ENCODE results near the gene OPN1SW.

OPN1SW gene

DNA sequence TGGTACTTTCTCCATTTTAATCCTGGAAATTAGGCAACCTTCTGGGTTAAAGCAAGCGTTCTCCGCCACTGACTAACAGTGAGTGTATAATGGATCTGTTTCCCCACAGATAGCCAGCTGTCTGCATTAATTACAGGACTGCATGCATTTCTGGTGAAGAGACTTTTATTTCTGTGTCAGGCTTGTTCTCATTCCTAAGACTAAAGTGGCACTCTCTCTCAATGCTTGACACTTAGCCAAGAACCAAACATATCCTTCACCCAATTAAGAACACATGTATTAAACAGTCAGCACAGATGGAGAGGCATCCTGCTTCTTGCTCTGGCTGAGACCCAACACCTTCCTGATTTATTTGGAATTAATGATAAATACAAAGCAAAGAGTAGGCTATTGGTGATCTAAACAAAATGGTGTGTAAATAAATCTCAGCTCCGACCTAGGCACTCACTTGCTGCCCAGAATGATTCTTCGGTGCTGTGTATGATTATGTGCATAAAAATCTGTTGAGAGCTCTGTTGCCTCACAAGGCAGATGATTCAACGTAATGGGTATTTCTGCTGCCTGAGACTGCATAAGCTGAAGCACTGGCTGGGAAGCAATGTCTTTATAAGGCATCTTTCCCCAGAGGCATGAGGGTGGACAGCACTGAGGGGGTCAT is 19.6 kb downstream of the OPN1SW start:
- Mint-ChIP-seq H3K9me3 (no peaks in the 10 kb centered on the region), H3K4me1 (ENCODE audit: low read depth) (peaks cover 5% of the 10 kb centered on the region), H3K36me3 (ENCODE audit: low read depth) (peaks cover 62% of the 10 kb centered on the region), H3K27ac (no peak overlapping the region), H3K27me3 (no peaks in the 10 kb centered on the region), H3K4me3 (no peak overlapping the region)

DNA sequence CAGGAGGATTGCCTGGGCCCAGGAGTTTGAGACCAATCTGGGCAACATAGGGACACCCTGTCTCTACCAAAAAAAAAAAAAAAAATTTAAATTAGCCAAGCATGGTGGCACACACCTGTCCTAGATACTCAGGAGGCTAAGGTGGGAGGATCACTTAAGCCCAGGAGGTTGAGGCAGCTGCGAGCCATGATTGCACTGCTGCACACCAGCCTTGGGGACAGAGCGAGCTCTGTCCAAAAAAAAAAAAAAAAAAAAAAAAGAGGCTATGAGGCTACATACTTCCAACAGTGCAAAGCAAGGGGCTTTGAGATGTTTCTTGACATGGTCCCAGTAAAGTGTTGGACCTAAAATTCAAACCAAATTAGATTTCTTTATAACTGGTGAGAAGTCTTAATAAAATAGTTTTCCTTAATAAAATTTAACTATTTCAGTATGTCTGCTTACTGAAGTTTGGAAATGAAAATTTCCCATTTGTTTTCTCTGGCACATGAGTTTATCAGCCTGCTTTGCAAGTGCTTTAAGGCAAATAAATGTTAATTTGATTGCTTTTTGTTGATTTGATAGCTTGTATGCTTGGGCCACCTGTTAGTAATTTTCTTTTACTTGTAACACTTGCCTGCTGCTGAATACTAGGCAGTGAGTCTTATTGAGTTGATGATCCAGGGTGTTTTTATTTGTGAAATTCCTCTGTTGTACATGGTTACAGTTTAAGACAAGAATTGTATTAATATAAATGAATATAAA is 20.3 kb downstream of the OPN1SW start:
- Mint-ChIP-seq H3K9me3 (no peaks in the 10 kb centered on the region), H3K4me3 (no peak overlapping the region), H3K36me3 (ENCODE audit: low read depth) (peaks cover 66% of the 10 kb centered on the region), H3K27ac (no peak overlapping the region), H3K4me1 (ENCODE audit: low read depth) (peaks cover 5% of the 10 kb centered on the region), H3K27me3 (no peaks in the 10 kb centered on the region)

DNA sequence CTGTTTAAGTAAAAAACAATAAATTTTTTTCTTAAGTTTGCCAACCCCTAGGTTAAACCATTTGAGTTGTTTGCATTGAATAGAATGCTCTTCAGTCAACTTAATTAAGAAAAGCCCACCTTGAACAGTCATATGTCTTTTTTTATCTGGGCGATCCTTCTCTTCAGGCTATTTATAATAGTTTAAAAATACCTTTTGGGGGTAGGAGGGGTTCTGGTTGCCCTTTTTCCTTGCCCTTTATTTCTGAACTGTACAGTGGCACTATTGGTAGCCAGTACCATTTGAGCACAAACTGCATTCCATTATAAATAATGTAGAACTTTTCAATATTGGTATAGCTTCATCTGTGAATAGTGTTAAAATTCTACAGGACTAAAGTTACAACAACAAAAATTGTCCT is 23.3 kb downstream of the OPN1SW start:
- Mint-ChIP-seq H3K9me3 (no peaks in the 10 kb centered on the region), H3K36me3 (ENCODE audit: low read depth) (peaks cover 78% of the 10 kb centered on the region), H3K4me3 (no peak overlapping the region), H3K4me1 (ENCODE audit: low read depth) (peaks cover 4% of the 10 kb centered on the region), H3K27me3 (no peaks in the 10 kb centered on the region), H3K27ac (no peak overlapping the region)

DNA sequence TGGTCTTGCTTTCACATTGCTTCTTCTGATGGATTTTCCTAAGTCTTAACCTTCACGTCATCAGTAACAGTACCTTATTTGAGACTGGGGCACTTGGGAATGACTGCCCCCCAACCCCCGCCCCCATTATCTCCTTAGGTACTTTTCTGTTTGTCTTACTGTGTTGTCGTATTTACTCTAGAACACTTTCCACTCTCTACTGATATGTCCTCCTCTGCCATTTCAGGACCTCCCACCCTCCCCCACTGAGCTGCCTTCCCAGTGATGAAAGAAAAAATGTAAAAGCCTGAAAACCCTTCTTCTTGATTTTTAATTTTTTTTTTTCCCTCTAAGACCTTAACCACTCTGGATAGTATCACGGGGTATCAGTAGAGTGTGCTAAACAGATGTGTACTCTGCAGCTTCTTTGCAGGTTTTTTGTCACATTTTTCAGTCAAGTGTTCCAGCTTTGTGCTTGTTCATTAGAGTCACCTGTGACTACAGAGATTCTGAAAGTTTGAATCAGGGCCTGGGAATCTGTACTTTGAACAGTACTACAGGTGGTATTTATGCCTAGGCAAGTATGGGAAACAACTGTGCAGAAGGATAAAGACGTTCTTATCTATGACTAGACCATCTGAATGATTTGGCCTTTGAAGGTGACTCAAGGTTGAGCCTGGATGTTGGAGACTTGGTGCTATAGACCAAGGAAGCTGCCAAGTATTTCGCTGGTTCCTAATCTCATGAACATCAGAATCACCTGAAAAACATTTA is 28.1 kb downstream of the OPN1SW start:
- no peaks in the 10 kb centered on the region for H3K27me3 Mint-ChIP-seq
- peaks cover 22% of the 10 kb centered on the region for H3K4me1 Mint-ChIP-seq (ENCODE audit: low read depth)
- no peak overlapping the region for H3K27ac Mint-ChIP-seq
- H3K4me3 Mint-ChIP-seq = no peak overlapping the region
- no peaks in the 10 kb centered on the region for H3K9me3 Mint-ChIP-seq
- peaks cover 61% of the 10 kb centered on the region for H3K36me3 Mint-ChIP-seq (ENCODE audit: low read depth)

DNA sequence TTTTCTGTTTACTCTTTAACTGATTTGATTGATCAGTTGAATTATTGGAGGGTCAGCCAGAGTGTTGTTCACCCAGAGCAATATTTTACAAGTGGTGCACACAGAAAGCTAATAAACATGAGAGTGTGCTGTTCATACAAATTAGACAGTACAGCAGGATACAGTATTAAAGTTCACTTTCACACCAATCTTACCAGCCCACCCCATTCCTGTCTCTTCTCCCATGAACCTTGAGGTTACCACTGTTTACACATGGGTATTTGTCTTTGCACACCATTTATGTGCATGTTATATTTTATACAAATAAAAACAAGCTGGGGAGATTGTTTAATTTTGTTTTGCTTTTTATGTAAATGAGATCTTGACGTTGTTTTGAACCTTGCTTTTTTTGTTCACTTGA is 29.9 kb downstream of the OPN1SW start:
- H3K27ac Mint-ChIP-seq = no peak overlapping the region
- no peak overlapping the region for H3K4me3 Mint-ChIP-seq
- H3K27me3 Mint-ChIP-seq = no peaks in the 10 kb centered on the region
- H3K4me1 Mint-ChIP-seq (ENCODE audit: low read depth) = peaks cover 40% of the 10 kb centered on the region
- H3K36me3 Mint-ChIP-seq (ENCODE audit: low read depth) = peaks cover 67% of the 10 kb centered on the region
- H3K9me3 Mint-ChIP-seq = no peaks in the 10 kb centered on the region

DNA sequence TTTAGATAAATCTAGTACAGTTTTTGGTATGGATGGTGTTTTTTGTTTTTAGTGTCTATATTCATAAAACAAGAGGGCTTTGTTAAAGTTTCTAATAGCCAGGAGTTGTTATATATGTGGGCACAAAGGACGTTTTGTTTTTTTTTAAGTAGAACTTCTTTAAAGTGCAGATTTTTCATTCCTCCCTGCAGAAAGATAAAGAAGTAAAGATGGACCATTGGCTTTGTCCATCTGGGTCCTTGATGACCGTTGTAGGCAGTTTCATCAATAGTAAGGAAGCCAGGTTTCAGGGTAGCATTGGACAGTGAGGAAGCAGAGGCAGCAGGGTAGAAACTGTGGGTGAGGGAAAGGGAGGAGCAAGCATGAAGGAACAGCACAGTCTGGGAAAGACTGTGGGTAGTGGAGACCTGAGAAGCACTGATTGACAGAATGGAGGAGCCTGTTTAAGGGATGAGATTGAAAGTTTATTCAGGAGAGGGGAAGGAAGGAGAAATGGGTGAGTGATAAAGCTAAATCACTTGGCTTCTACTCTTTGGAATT is 31.2 kb downstream of the OPN1SW start:
- Mint-ChIP-seq H3K4me1 (ENCODE audit: low read depth) (peaks cover 52% of the 10 kb centered on the region), H3K9me3 (no peaks in the 10 kb centered on the region), H3K4me3 (no peak overlapping the region), H3K27ac (peak overlapping the region; percentile 43), H3K36me3 (ENCODE audit: low read depth) (peaks cover 55% of the 10 kb centered on the region), H3K27me3 (no peaks in the 10 kb centered on the region)

DNA sequence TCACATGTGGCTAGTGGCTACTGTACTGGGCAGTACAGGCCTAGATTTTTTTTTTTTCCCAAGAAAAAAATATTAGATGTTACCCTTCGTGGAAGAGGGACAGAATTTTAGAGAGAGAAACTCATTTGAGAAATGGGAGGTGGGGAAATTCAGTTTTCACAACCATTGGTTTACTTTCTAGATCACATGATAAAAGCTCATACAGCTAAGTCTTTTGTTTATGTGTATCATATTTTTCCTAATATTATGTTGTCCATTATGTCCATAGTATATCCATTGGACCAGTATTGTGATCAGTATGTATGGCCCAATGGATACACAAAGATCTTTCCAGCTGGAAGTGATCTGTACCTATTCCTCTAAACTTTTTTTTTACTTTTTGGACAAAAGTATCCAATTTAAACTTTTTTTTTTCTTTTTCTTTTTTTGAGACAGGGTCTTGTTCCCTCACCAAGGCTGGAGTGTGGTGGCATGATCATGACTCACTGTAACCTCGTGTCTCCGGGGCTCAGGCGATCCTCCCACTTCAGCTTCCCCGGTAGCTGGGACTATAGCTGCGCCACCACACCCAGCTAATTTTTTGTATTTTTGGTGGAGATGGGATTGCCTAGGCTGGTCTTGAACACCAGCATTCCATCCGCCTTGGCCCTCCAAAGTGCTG is 32.4 kb downstream of the OPN1SW start:
- Mint-ChIP-seq H3K4me1 (ENCODE audit: low read depth) (peaks cover 61% of the 10 kb centered on the region), H3K27me3 (no peaks in the 10 kb centered on the region), H3K4me3 (no peak overlapping the region), H3K36me3 (ENCODE audit: low read depth) (peaks cover 43% of the 10 kb centered on the region), H3K27ac (no peak overlapping the region), H3K9me3 (no peaks in the 10 kb centered on the region)

DNA sequence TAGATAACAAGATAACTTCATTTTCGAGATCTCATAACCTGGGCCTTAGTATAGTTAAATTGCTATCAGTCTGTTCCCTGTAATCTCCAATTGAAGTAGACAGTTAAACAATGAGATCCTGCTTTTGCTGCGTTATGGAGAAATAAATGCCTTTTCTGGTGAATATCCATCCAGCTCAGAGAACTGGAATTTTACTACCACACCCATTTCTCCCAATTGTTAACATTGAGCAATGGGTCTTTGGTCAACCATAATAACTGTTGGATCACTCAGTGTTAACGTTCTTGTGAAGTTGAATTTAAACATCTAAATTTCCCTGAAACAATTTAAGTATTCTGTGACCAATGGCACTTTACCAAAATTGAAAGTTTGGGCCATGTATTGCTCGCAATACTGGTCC is 33.4 kb downstream of the OPN1SW start:
- no peak overlapping the region for H3K27ac Mint-ChIP-seq
- H3K4me3 Mint-ChIP-seq = no peak overlapping the region
- H3K27me3 Mint-ChIP-seq = no peaks in the 10 kb centered on the region
- peaks cover 33% of the 10 kb centered on the region for H3K36me3 Mint-ChIP-seq (ENCODE audit: low read depth)
- peaks cover 65% of the 10 kb centered on the region for H3K4me1 Mint-ChIP-seq (ENCODE audit: low read depth)
- no peaks in the 10 kb centered on the region for H3K9me3 Mint-ChIP-seq

DNA sequence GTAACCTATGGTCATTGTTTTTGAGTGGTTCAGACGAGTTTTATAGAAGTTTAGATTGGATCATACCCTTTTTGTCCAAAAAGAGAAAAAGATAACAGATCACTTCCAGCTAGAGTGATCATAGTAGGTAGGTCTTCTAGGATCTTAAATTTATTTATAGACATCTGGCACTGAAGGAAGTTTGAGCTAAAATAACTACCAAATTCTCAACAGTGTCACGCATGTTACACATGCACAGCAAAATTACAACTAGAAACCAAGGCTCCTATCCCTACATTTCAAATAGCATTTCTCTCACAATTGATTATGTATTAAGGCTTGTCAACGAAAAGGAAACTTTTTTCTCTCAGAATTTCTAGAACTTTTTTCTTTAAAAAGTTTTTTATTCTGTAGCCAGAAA is 34.1 kb downstream of the OPN1SW start:
- Mint-ChIP-seq H3K4me1 (ENCODE audit: low read depth) (peaks cover 65% of the 10 kb centered on the region), H3K36me3 (ENCODE audit: low read depth) (peaks cover 29% of the 10 kb centered on the region), H3K27me3 (no peaks in the 10 kb centered on the region), H3K9me3 (no peaks in the 10 kb centered on the region), H3K27ac (no peak overlapping the region), H3K4me3 (peak overlapping the region; percentile 35)

DNA sequence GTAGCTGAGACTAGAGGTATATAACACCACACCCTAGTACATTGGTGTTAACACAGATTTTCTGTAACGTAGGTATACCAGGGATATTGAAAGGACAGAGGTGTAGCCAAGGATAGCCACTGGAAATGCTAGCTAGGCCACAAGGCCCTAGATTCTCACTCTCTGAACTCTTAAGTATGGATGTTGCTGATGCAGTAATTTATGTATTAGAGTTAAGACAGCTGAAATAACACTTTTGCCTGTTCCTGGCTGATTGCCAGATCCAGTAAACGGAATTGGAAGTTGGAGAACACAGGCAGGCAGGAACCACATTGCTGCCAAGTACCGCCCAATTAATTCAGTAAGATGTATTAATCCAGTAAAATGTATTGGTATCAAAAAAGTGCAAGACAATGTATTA is 34.6 kb downstream of the OPN1SW start:
- H3K4me1 Mint-ChIP-seq (ENCODE audit: low read depth) = peaks cover 65% of the 10 kb centered on the region

DNA sequence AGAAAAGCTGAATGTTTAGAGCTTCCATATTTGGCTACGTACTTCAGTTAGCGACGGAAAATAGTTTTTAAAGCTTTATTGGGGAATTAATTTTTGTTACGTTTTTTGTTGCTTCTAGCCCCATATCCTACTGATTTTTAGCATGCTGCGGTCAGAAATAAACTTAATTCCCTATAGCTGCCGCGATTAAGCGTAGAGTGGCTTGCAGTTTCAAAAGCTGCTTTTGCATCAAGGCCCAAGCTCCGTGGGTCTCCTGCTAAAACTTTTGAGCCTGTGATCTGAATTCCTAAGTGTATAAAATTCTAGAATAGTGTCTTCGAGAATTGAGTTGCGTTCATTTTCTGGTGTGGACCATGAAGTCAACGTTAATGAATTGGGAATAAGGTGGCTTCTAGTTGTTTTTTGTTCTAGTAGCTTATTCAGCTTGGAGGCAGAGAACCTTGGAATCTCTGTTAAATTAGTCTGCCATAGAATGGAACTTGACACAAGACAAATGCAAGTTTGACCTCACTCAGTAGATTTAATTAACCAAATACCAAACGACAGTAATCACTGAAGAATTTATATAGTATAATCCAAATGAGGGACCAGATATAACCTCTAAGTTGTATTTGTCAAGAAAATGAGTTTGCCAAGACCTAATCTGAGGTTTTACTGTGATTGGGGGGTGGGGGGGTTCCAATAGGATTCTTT is 35.5 kb downstream of the OPN1SW start:
- Mint-ChIP-seq H3K4me1 (ENCODE audit: low read depth) (peaks cover 62% of the 10 kb centered on the region), H3K27ac (peak overlapping the region; percentile 99), H3K36me3 (ENCODE audit: low read depth) (peaks cover 23% of the 10 kb centered on the region), H3K27me3 (no peaks in the 10 kb centered on the region), H3K4me3 (peak overlapping the region; percentile 97), H3K9me3 (no peaks in the 10 kb centered on the region)

More for the DNA sequence above, 34.6 kb downstream of the OPN1SW start:
- Mint-ChIP-seq H3K27ac (no peak overlapping the region), H3K36me3 (ENCODE audit: low read depth) (peaks cover 29% of the 10 kb centered on the region), H3K4me3 (peak overlapping the region; percentile 35), H3K9me3 (no peaks in the 10 kb centered on the region), H3K27me3 (no peaks in the 10 kb centered on the region)

DNA sequence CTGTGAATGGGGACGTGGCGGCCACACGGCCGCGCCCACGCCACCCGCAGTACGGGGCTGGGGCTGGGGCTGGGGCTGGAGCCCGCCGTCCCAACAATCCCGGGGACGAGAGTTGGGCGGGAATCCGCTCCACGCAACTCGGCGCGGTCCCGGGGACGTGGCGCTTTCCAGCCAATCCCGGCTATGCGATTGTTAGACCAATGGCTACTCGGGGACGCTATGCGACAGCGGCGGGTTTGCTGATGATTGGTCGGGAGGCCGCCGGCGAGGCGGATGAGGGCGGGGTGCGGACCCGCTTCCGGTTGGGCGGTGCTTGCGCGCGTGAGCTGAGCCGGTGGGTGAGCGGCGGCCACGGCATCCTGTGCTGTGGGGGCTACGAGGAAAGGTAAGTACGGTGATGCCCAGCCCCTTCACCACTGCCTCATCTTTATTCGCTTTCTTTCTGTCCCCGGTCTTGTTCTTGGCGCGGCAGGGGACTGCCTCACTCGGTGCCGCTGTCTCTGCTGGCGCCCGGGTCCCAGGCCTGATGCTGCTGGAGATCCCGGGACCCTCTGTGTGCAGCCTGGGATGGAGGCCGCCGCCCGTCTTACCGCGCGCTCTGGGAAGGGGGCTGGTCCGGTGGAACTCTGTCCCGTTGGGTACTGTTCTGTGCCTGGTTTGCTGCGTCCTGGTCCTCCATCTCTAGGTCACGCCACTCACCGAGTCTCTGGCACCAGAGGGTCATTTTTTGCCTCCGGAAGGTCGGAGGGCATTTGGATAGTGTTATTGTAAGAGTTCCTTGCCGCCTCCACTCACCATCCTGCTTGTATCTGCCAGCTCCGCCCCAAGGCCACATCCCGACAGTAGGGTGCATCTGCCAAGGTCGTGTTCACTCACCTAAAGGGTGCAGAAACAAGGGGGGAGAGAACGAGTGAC is 36.3 kb downstream of the OPN1SW start, which contains the start of gene CALU:
CALU (plus strand) TSS at position 312 of the 915 bp plus-strand sequence. CDS start 9,225 bp downstream, outside the sequence.
- Mint-ChIP-seq H3K27me3 (no peaks in the 10 kb centered on the region), H3K36me3 (ENCODE audit: low read depth) (peaks cover 18% of the 10 kb centered on the region), H3K9me3 (no peaks in the 10 kb centered on the region), H3K4me3 (peak within 1 kb of the TSS; percentile 97), H3K4me1 (ENCODE audit: low read depth) (peaks cover 59% of the 10 kb centered on the region), H3K27ac (peak within 1 kb of the TSS; percentile 99)

DNA sequence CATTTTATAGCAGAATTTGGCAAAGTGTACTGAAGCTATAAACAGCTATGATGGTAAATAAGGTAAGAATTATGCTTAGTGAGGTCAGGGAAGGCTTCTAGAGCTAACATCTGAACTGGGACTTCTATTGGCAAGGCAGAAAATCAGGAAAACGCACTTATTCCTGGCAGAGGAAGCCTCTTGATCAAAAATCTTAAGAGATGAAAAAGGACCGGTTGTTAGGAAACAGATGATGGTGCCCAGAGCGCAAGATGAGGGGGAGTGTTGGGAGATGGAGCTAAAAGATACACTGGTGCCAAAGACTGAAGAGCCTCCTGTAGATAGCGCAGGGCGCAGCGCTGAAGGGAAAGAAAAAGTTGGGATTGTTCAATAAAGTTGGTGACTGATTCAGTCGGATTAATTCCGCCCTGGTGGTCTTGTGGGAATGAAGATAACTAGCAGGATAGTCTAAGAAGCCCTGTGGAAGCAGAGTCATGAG is 37.0 kb downstream of the OPN1SW start:
- H3K4me1 Mint-ChIP-seq (ENCODE audit: low read depth) = peaks cover 53% of the 10 kb centered on the region
- no peaks in the 10 kb centered on the region for H3K9me3 Mint-ChIP-seq
- peaks cover 14% of the 10 kb centered on the region for H3K36me3 Mint-ChIP-seq (ENCODE audit: low read depth)
- peak overlapping the region; percentile 99 for H3K27ac Mint-ChIP-seq
- no peaks in the 10 kb centered on the region for H3K27me3 Mint-ChIP-seq
- peak overlapping the region; percentile 97 for H3K4me3 Mint-ChIP-seq

Measured in stimulated activated naive CD8-positive, alpha-beta T cell treated with anti-CD3 and anti-CD28 coated beads, Interleukin-15, Interleukin-2, amounts not matched to agents 100 ng/mL and 50 ng/mL, for 24 hours (primary cell).